Body of pancreas (tissue), 4 donors: ENCODE measurements around the gene TF.

Experiments
- POLR2A ChIP-seq, 3 donors: fragments of 450-650 bp; IDR thresholded peaks; one replicate each; pipeline ENCODE4 v1.6.1; 2016; ENCODE audit warnings: antibody characterized with exemption in 3 of 3, mild to moderate bottlenecking in 2 of 3
- TF ChIP-seq, protein P1 (sequence below), 7 experiments: fragments of 450-650 bp in 4 of 7; fragments of 200-600 bp in 3 of 7; sonication (generic) in 3 of 7; IDR thresholded peaks; one replicate each; pipeline ENCODE4 v1.5.1; 2016 to 2019; ENCODE audit warnings: antibody characterized with exemption in 7 of 7

DNA sequence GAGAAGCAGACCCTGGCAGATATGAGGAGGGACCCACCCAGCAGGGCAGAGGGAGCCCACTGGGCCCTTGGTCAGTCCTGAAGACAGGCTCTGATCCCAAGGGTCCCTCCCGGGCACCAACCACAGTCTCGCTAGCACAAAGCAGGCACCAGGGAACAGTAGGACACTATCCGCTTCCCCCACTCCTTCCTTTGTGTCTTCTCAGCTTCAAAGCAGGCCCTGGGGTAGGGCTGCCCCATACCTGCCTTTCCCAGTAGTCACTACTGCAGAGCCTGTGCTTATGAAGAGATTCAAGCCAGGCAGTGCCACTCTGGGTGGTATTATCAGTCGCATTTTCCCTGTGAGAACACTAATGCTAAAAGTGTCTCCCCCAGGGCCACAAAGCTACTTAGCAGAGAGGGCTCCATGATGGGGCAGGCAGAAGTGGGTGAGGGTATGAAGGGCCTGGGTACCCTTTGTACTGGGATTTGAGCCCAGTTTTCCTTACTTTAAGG, 92.2 kb downstream of the TF start:
- TF ChIP-seq, protein P1, sequence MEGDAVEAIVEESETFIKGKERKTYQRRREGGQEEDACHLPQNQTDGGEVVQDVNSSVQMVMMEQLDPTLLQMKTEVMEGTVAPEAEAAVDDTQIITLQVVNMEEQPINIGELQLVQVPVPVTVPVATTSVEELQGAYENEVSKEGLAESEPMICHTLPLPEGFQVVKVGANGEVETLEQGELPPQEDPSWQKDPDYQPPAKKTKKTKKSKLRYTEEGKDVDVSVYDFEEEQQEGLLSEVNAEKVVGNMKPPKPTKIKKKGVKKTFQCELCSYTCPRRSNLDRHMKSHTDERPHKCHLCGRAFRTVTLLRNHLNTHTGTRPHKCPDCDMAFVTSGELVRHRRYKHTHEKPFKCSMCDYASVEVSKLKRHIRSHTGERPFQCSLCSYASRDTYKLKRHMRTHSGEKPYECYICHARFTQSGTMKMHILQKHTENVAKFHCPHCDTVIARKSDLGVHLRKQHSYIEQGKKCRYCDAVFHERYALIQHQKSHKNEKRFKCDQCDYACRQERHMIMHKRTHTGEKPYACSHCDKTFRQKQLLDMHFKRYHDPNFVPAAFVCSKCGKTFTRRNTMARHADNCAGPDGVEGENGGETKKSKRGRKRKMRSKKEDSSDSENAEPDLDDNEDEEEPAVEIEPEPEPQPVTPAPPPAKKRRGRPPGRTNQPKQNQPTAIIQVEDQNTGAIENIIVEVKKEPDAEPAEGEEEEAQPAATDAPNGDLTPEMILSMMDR (IDR thresholded peaks at IDR 0.05): no peak
- TF ChIP-seq POLR2A (IDR thresholded peaks at IDR 0.05): no peak
